Transverse colon (tissue), 4 donors: ENCODE data around the gene RICTOR.

Source experiments
- CTCF ChIP-seq, 5 experiments: fragments of 200-600 bp in 3 of 5; fragments of 450-650 bp in 2 of 5; sonication (generic) in 3 of 5; IDR thresholded peaks; 1 replicate in 2 of 5; 2 replicates in 3 of 5; pipeline ENCODE4 v1.5.1; 2016 to 2017; ENCODE audit warnings: antibody characterized with exemption in 5 of 5, inconsistent platforms in 3 of 5, mild to moderate bottlenecking in 2 of 5, moderate library complexity in 1 of 5
- EP300 ChIP-seq: sonication (generic); formaldehyde crosslinking; IDR thresholded peaks from one replicate; pipeline ENCODE4 v1.6.1; 2017; ENCODE audit warnings: antibody characterized with exemption, low read depth
- POLR2AphosphoS5 ChIP-seq, 3 donors: sonication (generic); formaldehyde crosslinking; IDR thresholded peaks; one replicate each; pipeline ENCODE4 v1.6.1; 2016; ENCODE audit warnings: antibody characterized with exemption in 3 of 3

- TF ChIP-seq CTCF (IDR thresholded peaks at IDR 0.05) = no peak
- no peak for TF ChIP-seq POLR2AphosphoS5 (IDR thresholded peaks at IDR 0.05)
- no peak for TF ChIP-seq EP300
Measured at GRCh38 chr5:39040875-39041274, 33.3 kb downstream of the RICTOR start.
